Measurements from ENCODE around the gene SDK1.
"Not testable (repeated sequence)": the region's sequence is repeated elsewhere in the genome, so short reads cannot be mapped to it uniquely, and the experiment has no call there.

The SDK1 gene

GRCh38 chr7:4227105-4228010, 926.3 kb downstream of the SDK1 start:
- DNase-seq (ENCODE audit: extremely low read depth in 1 of 2, low read depth in 1 of 2), result no peak

- DNase-seq (ENCODE audit: extremely low read depth in 1 of 2, low read depth in 1 of 2), result no peak
These were observed 929.3 kb downstream of the SDK1 start for GRCh38 chr7:4230352-4230751.

GRCh38 chr7:4233146-4233545, 932.1 kb downstream of the SDK1 start:
- DNase-seq (ENCODE audit: extremely low read depth in 1 of 2, low read depth in 1 of 2), result no peak

DNA sequence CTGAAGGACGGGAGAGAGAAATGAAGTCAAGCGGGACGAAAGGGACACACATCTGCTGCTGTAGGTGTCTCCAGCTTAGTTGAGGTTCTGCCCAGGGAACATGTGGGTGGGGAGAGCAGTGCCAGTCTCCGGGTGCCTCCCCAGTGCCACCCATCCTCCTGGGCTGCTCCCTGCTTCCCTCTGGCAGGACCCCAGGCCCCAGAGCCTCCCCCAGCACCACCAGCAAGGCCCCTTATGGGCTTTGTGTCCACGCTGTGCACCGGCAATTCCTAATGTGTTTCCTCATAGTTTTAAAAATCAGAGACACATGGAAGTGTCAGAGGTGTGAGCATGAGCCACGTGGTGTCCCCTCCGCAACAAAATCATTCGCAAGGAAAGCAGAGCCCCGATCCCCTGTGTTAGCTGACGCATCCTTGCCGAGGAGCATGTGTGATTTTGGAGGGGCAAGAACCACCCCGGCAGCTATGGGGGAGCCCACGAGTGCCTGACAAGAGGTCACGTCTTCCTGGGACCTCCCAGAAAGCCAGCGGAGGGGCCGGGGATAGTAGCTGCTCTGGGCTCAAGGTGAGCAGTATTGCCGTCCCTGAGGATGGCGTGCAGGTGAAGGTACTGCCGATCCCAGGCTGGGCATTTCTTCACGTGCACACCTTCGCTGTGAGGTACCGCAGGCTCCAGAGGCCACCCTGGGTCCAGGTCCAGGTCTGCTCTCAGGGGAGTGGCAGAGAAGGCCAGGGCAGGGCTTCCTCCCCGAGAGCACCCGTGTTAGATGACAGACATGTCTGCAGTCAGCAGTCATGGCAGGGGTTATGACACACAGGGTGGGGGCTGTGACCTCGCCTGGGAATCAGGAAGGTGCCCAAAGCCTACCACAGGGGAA, 932.8 kb downstream of the SDK1 start:
- no peak for DNase-seq (ENCODE audit: extremely low read depth in 1 of 2, low read depth in 1 of 2)

DNA sequence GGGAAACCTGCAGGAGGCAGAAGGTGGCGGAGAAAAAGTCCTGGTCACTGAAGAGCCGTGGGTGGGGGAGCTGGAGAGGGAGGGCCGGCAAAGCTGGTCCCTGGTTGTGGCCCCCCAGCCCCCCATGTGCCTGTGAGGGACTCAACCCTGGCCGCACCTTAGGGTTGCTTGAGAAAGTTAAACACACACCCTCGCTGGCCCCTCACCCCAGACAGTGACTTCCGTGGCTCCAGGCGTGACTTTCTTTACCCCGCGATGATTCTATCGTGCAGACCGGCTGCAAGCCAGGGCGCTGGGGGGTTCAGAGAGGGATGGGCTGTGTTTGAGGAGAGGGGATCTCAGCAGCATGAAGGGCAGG, 933.4 kb downstream of the SDK1 start:
- no peak for DNase-seq (ENCODE audit: extremely low read depth in 1 of 2, low read depth in 1 of 2)

DNA sequence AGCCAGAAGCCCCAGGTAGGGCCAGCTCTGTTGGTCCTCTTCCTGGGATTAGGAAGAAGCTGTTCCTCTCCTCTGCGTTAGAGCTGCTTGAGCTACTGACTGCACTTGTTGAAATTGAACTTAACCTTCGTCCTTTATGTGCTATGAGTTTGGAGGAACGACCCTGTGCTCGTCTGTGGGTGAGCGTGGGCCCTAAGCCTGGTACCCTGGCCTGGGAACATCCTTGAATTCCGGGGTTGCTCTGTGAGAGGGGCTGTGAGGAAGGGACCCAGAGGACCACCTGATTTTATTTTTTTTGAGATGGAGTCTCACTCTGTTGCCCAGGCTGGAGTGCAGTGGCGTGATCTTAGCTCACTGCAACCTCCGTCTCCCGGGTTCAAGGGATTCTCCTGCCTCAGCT, 933.8 kb downstream of the SDK1 start:
- DNase-seq (ENCODE audit: extremely low read depth in 1 of 2, low read depth in 1 of 2), result no peak

- no peak for DNase-seq (ENCODE audit: extremely low read depth in 1 of 2, low read depth in 1 of 2)
These were observed 934.5 kb downstream of the SDK1 start for GRCh38 chr7:4235596-4235995.

GRCh38 chr7:4236389-4236788, 935.3 kb downstream of the SDK1 start:
- no peak for DNase-seq (ENCODE audit: extremely low read depth in 1 of 2, low read depth in 1 of 2)

GRCh38 chr7:4236873-4237272, 935.8 kb downstream of the SDK1 start:
- DNase-seq (ENCODE audit: extremely low read depth in 1 of 2, low read depth in 1 of 2), result not testable (repeated sequence)

- no peak for DNase-seq (ENCODE audit: extremely low read depth in 1 of 2, low read depth in 1 of 2)
These were observed 936.5 kb downstream of the SDK1 start for GRCh38 chr7:4237296-4238235.

DNA sequence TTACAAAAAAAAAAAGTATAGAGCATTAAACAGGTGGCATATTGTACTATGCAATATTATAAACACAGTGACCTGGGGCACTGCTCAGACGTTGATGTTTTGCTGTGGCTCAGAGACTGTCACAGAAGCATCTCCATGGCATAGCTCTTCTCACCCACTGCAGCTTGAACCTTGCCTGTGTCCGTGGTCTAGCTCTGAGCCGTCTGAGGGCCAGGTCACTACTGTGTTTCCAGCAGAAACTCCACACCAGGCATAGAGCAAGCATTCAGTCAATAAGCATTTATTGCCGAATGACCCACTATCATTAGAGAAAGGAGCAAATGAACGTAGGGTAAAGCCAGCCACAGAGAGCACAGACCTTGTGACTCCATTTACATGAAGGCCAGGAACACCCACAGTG, 937.8 kb downstream of the SDK1 start:
- no peak for DNase-seq (ENCODE audit: extremely low read depth in 1 of 2, low read depth in 1 of 2)

- DNase-seq (ENCODE audit: extremely low read depth in 1 of 2, low read depth in 1 of 2), result no peak
These were observed 939.0 kb downstream of the SDK1 start for GRCh38 chr7:4240042-4240441.

GRCh38 chr7:4240520-4241303, 939.7 kb downstream of the SDK1 start:
- no peak for DNase-seq (ENCODE audit: extremely low read depth in 1 of 2, low read depth in 1 of 2)

GRCh38 chr7:4241304-4241612, 940.2 kb downstream of the SDK1 start:
- DNase-seq (ENCODE audit: extremely low read depth in 1 of 2, low read depth in 1 of 2), result no peak

- DNase-seq (ENCODE audit: extremely low read depth in 1 of 2, low read depth in 1 of 2), result no peak
These were observed 940.7 kb downstream of the SDK1 start for GRCh38 chr7:4241791-4242190.

- DNase-seq (ENCODE audit: extremely low read depth in 1 of 2, low read depth in 1 of 2), result no peak
These were observed 941.7 kb downstream of the SDK1 start for GRCh38 chr7:4242706-4243105.

DNA sequence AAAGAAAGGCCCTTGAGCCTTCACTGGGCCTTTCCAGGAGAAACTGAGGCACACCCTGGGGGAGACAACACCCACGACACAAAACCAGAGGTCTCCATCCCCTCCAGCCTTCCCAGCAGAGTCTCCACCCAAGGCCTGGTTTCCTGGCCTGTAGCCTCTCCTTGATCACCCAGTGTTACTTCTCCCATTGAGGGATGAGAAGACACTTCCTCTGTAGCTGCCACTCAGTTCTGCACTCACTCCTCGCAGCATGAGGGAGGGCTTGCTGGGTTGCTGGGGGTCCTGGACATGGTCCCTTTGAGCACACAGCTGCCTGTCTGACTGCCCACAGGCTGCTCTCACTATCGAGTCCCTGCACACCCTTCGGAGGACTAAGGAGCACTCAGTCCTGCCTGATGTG, 943.0 kb downstream of the SDK1 start:
- no peak for DNase-seq (ENCODE audit: extremely low read depth in 1 of 2, low read depth in 1 of 2)

- no peak for DNase-seq (ENCODE audit: extremely low read depth in 1 of 2, low read depth in 1 of 2)
These were observed 943.6 kb downstream of the SDK1 start for GRCh38 chr7:4244635-4245034.

- DNase-seq (ENCODE audit: extremely low read depth in 1 of 2, low read depth in 1 of 2), result no peak
These were observed 944.2 kb downstream of the SDK1 start for GRCh38 chr7:4245135-4245865.
